Fibroblast of the aortic adventitia (primary cell): ENCODE measurements around the gene ERO1B. TPM values are rescaled to one million over a fixed set of nuclear protein-coding genes. Genes with fewer than 3 reads are reported as not detected.

Experiments
- DNase-seq: peaks from one replicate; pipeline ENCODE4 v3.0.0-alpha.2; 2010; ENCODE audit warnings: low read depth
- H3K4me3 ChIP-seq: 2 replicates; pipeline ENCODE4 v1.5.1; 2011; ENCODE audit warnings: low read depth, mild to moderate bottlenecking, control low read depth, low read length, moderate library complexity
- CTCF ChIP-seq: IDR thresholded peaks from 2 replicates; pipeline ENCODE4 v1.5.1; 2011; ENCODE audit warnings: mild to moderate bottlenecking, low read length, control low read depth, inconsistent platforms; ENCODE audit not compliant: insufficient read depth
- total RNA-seq: library from RNA; depleted of rRNA; stranded (reverse); fragments of >200 nt; gene quantifications from 2 replicates; pipeline ENCODE4 v1.2.3, GENCODE V29; 2012; ENCODE audit warnings: low replicate concordance

ERO1B gene
- total RNA-seq, 1 donor = 1.4 TPM

- no peak for TF ChIP-seq CTCF
- no peak overlapping the region for H3K4me3 ChIP-seq
- no peak for DNase-seq
Observed at GRCh38 chr1:236301958-236302335, 20.2 kb upstream of the ERO1B start.

- H3K4me3 ChIP-seq = no peak overlapping the region
- DNase-seq = no peak
- no peak for TF ChIP-seq CTCF
Observed at GRCh38 chr1:236301080-236301957, 19.6 kb upstream of the ERO1B start.

GRCh38 chr1:236297161-236297560, 15.4 kb upstream of the ERO1B start:
- TF ChIP-seq CTCF = no peak
- H3K4me3 ChIP-seq = no peak overlapping the region
- no peak for DNase-seq

GRCh38 chr1:236292425-236292824, 10.7 kb upstream of the ERO1B start:
- H3K4me3 ChIP-seq = no peak overlapping the region
- TF ChIP-seq CTCF = no peak
- no peak for DNase-seq

GRCh38 chr1:236289492-236290131, 7.9 kb upstream of the ERO1B start:
- H3K4me3 ChIP-seq = no peak overlapping the region
- TF ChIP-seq CTCF = no peak
- DNase-seq = no peak

- H3K4me3 ChIP-seq = no peak overlapping the region
- TF ChIP-seq CTCF = no peak
Observed at GRCh38 chr1:236288620-236288976, 6.8 kb upstream of the ERO1B start.

More at GRCh38 chr1:236288620-236288976, 6.8 kb upstream of the ERO1B start:
- no peak for DNase-seq
